Stimulated activated naive CD8-positive, alpha-beta T cell treated with anti-CD3 and anti-CD28 coated beads, Interleukin-15, amount 100 ng/mL, for 72 hours (primary cell): ENCODE data around the gene NUDT22.
"Not testable (repeated sequence)": the region's sequence is repeated elsewhere in the genome, so short reads cannot be mapped to it uniquely, and the experiment has no call there.

Experiments used
- ATAC-seq: fragments of 150-1000 bp; cut with Tn5 transposase; 2 replicates; pipeline ENCODE4 v1.10.0; 2021; ENCODE audit warnings: mild to moderate bottlenecking, moderate library complexity
- DNase-seq, 2 donors: peaks; one replicate each; pipeline ENCODE4 v3.0.0; 2021 to 2022
- H3K27ac Mint-ChIP-seq, 2 donors: one replicate each; pipeline ENCODE4 v1.8.0; 2022; ENCODE audit warnings: mild to moderate bottlenecking in 2 of 2, mixed read lengths in 2 of 2, moderate library complexity in 2 of 2
- H3K27me3 Mint-ChIP-seq: one replicate; pipeline ENCODE4 v1.8.0; 2022; ENCODE audit warnings: mixed read lengths
- H3K4me1 Mint-ChIP-seq: one replicate; pipeline ENCODE4 v1.8.0; 2022; ENCODE audit warnings: mild to moderate bottlenecking, mixed read lengths
- H3K4me3 Mint-ChIP-seq, 2 donors: one replicate each; pipeline ENCODE4 v1.8.0; 2022; ENCODE audit warnings: mild to moderate bottlenecking in 2 of 2, mixed read lengths in 2 of 2, moderate library complexity in 1 of 2
- H3K9me3 Mint-ChIP-seq, 2 donors: one replicate each; pipeline ENCODE4 v1.8.0; 2022; ENCODE audit warnings: mixed read lengths in 2 of 2

The NUDT22 gene

GRCh38 chr11:64241491-64242374, 15.7 kb downstream of the NUDT22 start:
- DNase-seq (peak in 1 of 2 donors; percentile 52), ATAC-seq (peak; percentile 31)
- Mint-ChIP-seq H3K9me3 (no peaks in the 10 kb centered on the region), H3K4me3 (peak overlapping the region; percentile 82 to 93), H3K27ac (peak overlapping the region; percentile 92 to 97), H3K4me1 (peaks cover 71% of the 10 kb centered on the region), H3K27me3 (no peaks in the 10 kb centered on the region)

- peak overlapping the region; percentile 13 to 93 for H3K4me3 Mint-ChIP-seq
- H3K27ac Mint-ChIP-seq: no peak overlapping the region
- H3K9me3 Mint-ChIP-seq: no peaks in the 10 kb centered on the region
- DNase-seq (no peak), ATAC-seq (no peak)
- peaks cover 71% of the 10 kb centered on the region for H3K4me1 Mint-ChIP-seq
- H3K27me3 Mint-ChIP-seq: no peaks in the 10 kb centered on the region
Measured at GRCh38 chr11:64243236-64243854, 17.3 kb downstream of the NUDT22 start.

GRCh38 chr11:64244107-64244506, 18.0 kb downstream of the NUDT22 start:
- DNase-seq (no peak), ATAC-seq (no peak)
- H3K9me3 Mint-ChIP-seq: no peaks in the 10 kb centered on the region
- H3K4me1 Mint-ChIP-seq: peaks cover 64% of the 10 kb centered on the region
- peak overlapping the region; percentile 57 to 88 for H3K27ac Mint-ChIP-seq
- H3K4me3 Mint-ChIP-seq: peak overlapping the region in 1 of 2 donors; percentile 21
- H3K27me3 Mint-ChIP-seq: no peaks in the 10 kb centered on the region

GRCh38 chr11:64244966-64245365, 18.9 kb downstream of the NUDT22 start:
- Mint-ChIP-seq H3K9me3 (no peaks in the 10 kb centered on the region), H3K4me3 (peak overlapping the region; percentile 95 to 96), H3K4me1 (peaks cover 65% of the 10 kb centered on the region), H3K27ac (peak overlapping the region; percentile 42 to 96), H3K27me3 (no peaks in the 10 kb centered on the region)
- ATAC-seq: no peak
- DNase-seq: no peak

- peak overlapping the region; percentile 95 to 96 for H3K4me3 Mint-ChIP-seq
- peaks cover 65% of the 10 kb centered on the region for H3K4me1 Mint-ChIP-seq
- DNase-seq (no peak), ATAC-seq (no peak)
- H3K9me3 Mint-ChIP-seq: no peaks in the 10 kb centered on the region
- no peaks in the 10 kb centered on the region for H3K27me3 Mint-ChIP-seq
- peak overlapping the region; percentile 48 to 96 for H3K27ac Mint-ChIP-seq
Measured at GRCh38 chr11:64245401-64245796, 19.3 kb downstream of the NUDT22 start.

- peak; percentile 48 to 80 for DNase-seq
- Mint-ChIP-seq H3K27ac (peak overlapping the region; percentile 95 to 96), H3K9me3 (no peaks in the 10 kb centered on the region), H3K4me1 (peaks cover 68% of the 10 kb centered on the region), H3K4me3 (peak overlapping the region; percentile 95 to 96), H3K27me3 (no peaks in the 10 kb centered on the region)
- peak; percentile 33 for ATAC-seq
Measured at GRCh38 chr11:64245797-64246620, 19.9 kb downstream of the NUDT22 start.

GRCh38 chr11:64246621-64246870, 20.5 kb downstream of the NUDT22 start:
- H3K27ac Mint-ChIP-seq, H3K27me3 Mint-ChIP-seq, H3K9me3 Mint-ChIP-seq, DNase-seq: not testable (repeated sequence)
- H3K4me3 Mint-ChIP-seq: peak overlapping the region; percentile 76 to 90
- peak; percentile 13 for ATAC-seq
- H3K4me1 Mint-ChIP-seq: peaks cover 68% of the 10 kb centered on the region

- H3K9me3 Mint-ChIP-seq: no peaks in the 10 kb centered on the region
- DNase-seq: peak; percentile 77
- peak; percentile 66 for ATAC-seq
- H3K27ac Mint-ChIP-seq: peak within 1 kb of the TSS; percentile 95 to 96
- H3K27me3 Mint-ChIP-seq: no peaks in the 10 kb centered on the region
- H3K4me1 Mint-ChIP-seq: peaks cover 72% of the 10 kb centered on the region
- H3K4me3 Mint-ChIP-seq: peak within 1 kb of the TSS; percentile 95 to 96
Measured at GRCh38 chr11:64246871-64247728, 21.0 kb downstream of the NUDT22 start, which contains the start of gene PPP1R14B. Gene PPP1R14B, minus strand, starts transcription at chr11:64246943. Its CDS starts 270 bp downstream, at chr11:64246673.

GRCh38 chr11:64247729-64248531, 21.9 kb downstream of the NUDT22 start:
- H3K9me3 Mint-ChIP-seq: no peaks in the 10 kb centered on the region
- DNase-seq (no peak), ATAC-seq (no peak)
- H3K27me3 Mint-ChIP-seq: no peaks in the 10 kb centered on the region
- H3K4me1 Mint-ChIP-seq: peaks cover 72% of the 10 kb centered on the region
- H3K4me3 Mint-ChIP-seq: peak overlapping the region; percentile 62 to 90
- H3K27ac Mint-ChIP-seq: no peak overlapping the region

GRCh38 chr11:64248578-64248977, 22.5 kb downstream of the NUDT22 start:
- H3K4me1 Mint-ChIP-seq: peaks cover 71% of the 10 kb centered on the region
- no peak overlapping the region for H3K4me3 Mint-ChIP-seq
- no peak for ATAC-seq
- no peak for DNase-seq
- H3K9me3 Mint-ChIP-seq: no peaks in the 10 kb centered on the region
- H3K27ac Mint-ChIP-seq: no peak overlapping the region
- H3K27me3 Mint-ChIP-seq: no peaks in the 10 kb centered on the region

- ATAC-seq: no peak
- Mint-ChIP-seq H3K27me3 (no peaks in the 10 kb centered on the region), H3K27ac (no peak overlapping the region), H3K9me3 (no peaks in the 10 kb centered on the region), H3K4me1 (peaks cover 71% of the 10 kb centered on the region), H3K4me3 (no peak overlapping the region)
- DNase-seq: no peak
Measured at GRCh38 chr11:64249038-64249437, 23.0 kb downstream of the NUDT22 start.

- Mint-ChIP-seq H3K9me3 (no peaks in the 10 kb centered on the region), H3K4me3 (peak overlapping the region in 1 of 2 donors; percentile 61), H3K4me1 (peaks cover 66% of the 10 kb centered on the region), H3K27me3 (no peaks in the 10 kb centered on the region), H3K27ac (peak overlapping the region in 1 of 2 donors; percentile 15)
- DNase-seq (no peak), ATAC-seq (no peak)
Measured at GRCh38 chr11:64249563-64250414, 23.7 kb downstream of the NUDT22 start.

GRCh38 chr11:64250415-64251015, 24.4 kb downstream of the NUDT22 start:
- H3K9me3 Mint-ChIP-seq: no peaks in the 10 kb centered on the region
- H3K4me1 Mint-ChIP-seq: peaks cover 60% of the 10 kb centered on the region
- no peak overlapping the region for H3K27ac Mint-ChIP-seq
- DNase-seq (no peak), ATAC-seq (peak; percentile 1)
- peak overlapping the region; percentile 83 to 85 for H3K4me3 Mint-ChIP-seq
- no peaks in the 10 kb centered on the region for H3K27me3 Mint-ChIP-seq
